Measurements from ENCODE around the gene KLHL8. TPM values are rescaled to one million over a fixed set of nuclear protein-coding genes. Genes with fewer than 3 reads are reported as not detected.

Gene KLHL8
- total and polyA plus RNA-seq, 5 experiments from 2014 or later: 10.3 to 14.7 (median 13.7) TPM

- no peaks in the 10 kb centered on the region for H3K27me3 Mint-ChIP-seq
- POLR2A ChIA-PET: no interaction called here
These were observed 26.3 kb downstream of the KLHL8 start for GRCh38 chr4:87193958-87194675.

GRCh38 chr4:87192145-87192919, 28.1 kb downstream of the KLHL8 start:
- Mint-ChIP-seq H3K27ac (peak overlapping the region in 1 of 10 donors; percentile 11), H3K36me3 (peaks cover 0 to 15% (median 2%) of the 10 kb centered on the region in 3 donors)
- no peak for ATAC-seq

More at GRCh38 chr4:87193958-87194675, 26.3 kb downstream of the KLHL8 start:
- DNase-seq: no peak
- peaks cover 0 to 12% (median 2%) of the 10 kb centered on the region in 3 donors for H3K36me3 Mint-ChIP-seq
- no peak for ATAC-seq
- H3K4me1 Mint-ChIP-seq: peaks cover 3 to 29% (median 19%) of the 10 kb centered on the region in 4 donors
- H3K4me3 Mint-ChIP-seq: no peak overlapping the region
- H3K27ac Mint-ChIP-seq: no peak overlapping the region
- no peaks in the 10 kb centered on the region for H3K9me3 Mint-ChIP-seq

GRCh38 chr4:87188932-87189331, 31.5 kb downstream of the KLHL8 start:
- POLR2A ChIA-PET: no interaction called here
- Mint-ChIP-seq H3K27ac (no peak overlapping the region), H3K36me3 (peaks cover 0 to 11% (median 2%) of the 10 kb centered on the region in 3 donors), H3K9me3 (no peaks in the 10 kb centered on the region), H3K27me3 (no peaks in the 10 kb centered on the region), H3K4me1 (peaks cover 0 to 2% (median 0%) of the 10 kb centered on the region in 4 donors), H3K4me3 (no peak overlapping the region)
- ATAC-seq (no peak), DNase-seq (no peak)

More at GRCh38 chr4:87192145-87192919, 28.1 kb downstream of the KLHL8 start:
- H3K4me1 Mint-ChIP-seq: peaks cover 3 to 16% (median 9%) of the 10 kb centered on the region in 4 donors
- no peaks in the 10 kb centered on the region for H3K27me3 Mint-ChIP-seq
- POLR2A ChIA-PET: no interaction called here
- H3K4me3 Mint-ChIP-seq: no peak overlapping the region
- no peaks in the 10 kb centered on the region for H3K9me3 Mint-ChIP-seq
- no peak for DNase-seq

GRCh38 chr4:87188048-87188447, 32.4 kb downstream of the KLHL8 start:
- peaks cover 0 to 8% (median 3%) of the 10 kb centered on the region in 3 donors for H3K36me3 Mint-ChIP-seq
- no peak for ATAC-seq
- no peak for DNase-seq
- POLR2A ChIA-PET: no interaction called here
- no peaks in the 10 kb centered on the region for H3K9me3 Mint-ChIP-seq
- no peak overlapping the region for H3K4me3 Mint-ChIP-seq
- H3K27ac Mint-ChIP-seq: no peak overlapping the region
- no peaks in the 10 kb centered on the region for H3K27me3 Mint-ChIP-seq
- H3K4me1 Mint-ChIP-seq: peaks cover 0 to 2% (median 0%) of the 10 kb centered on the region in 4 donors

GRCh38 chr4:87185146-87185870, 35.1 kb downstream of the KLHL8 start:
- H3K4me1 Mint-ChIP-seq: peaks cover 0 to 2% (median 0%) of the 10 kb centered on the region in 4 donors
- peak overlapping the region in 1 of 10 donors; percentile 74 for H3K27ac Mint-ChIP-seq
- H3K4me3 Mint-ChIP-seq: no peak overlapping the region
- POLR2A ChIA-PET: no interaction called here
- no peaks in the 10 kb centered on the region for H3K27me3 Mint-ChIP-seq
- H3K9me3 Mint-ChIP-seq: no peaks in the 10 kb centered on the region
- no peak for DNase-seq
- H3K36me3 Mint-ChIP-seq: peaks cover 0 to 16% (median 2%) of the 10 kb centered on the region in 3 donors
- ATAC-seq: no peak

- no peaks in the 10 kb centered on the region for H3K27me3 Mint-ChIP-seq
- no peaks in the 10 kb centered on the region for H3K9me3 Mint-ChIP-seq
- no peak overlapping the region for H3K4me3 Mint-ChIP-seq
- POLR2A ChIA-PET: no interaction called here
- ATAC-seq: no peak
- H3K36me3 Mint-ChIP-seq: peaks cover 0 to 30% (median 2%) of the 10 kb centered on the region in 3 donors
- peaks cover 0 to 6% (median under 1%) of the 10 kb centered on the region in 4 donors for H3K4me1 Mint-ChIP-seq
- DNase-seq: no peak
- no peak overlapping the region for H3K27ac Mint-ChIP-seq
These were observed 39.7 kb downstream of the KLHL8 start for GRCh38 chr4:87180767-87181166.

GRCh38 chr4:87179751-87180150, 40.7 kb downstream of the KLHL8 start:
- Mint-ChIP-seq H3K36me3 (peaks cover 0 to 37% (median 5%) of the 10 kb centered on the region in 3 donors), H3K4me1 (peaks cover 0 to 6% (median under 1%) of the 10 kb centered on the region in 4 donors), H3K4me3 (no peak overlapping the region), H3K27me3 (no peaks in the 10 kb centered on the region), H3K27ac (no peak overlapping the region), H3K9me3 (no peaks in the 10 kb centered on the region)
- no peak for DNase-seq
- POLR2A ChIA-PET: no interaction called here
- no peak for ATAC-seq

GRCh38 chr4:87174672-87175071, 45.7 kb downstream of the KLHL8 start:
- H3K4me3 Mint-ChIP-seq: no peak overlapping the region
- DNase-seq (no peak), ATAC-seq (no peak)
- peaks cover 0 to 35% (median 6%) of the 10 kb centered on the region in 3 donors for H3K36me3 Mint-ChIP-seq
- no peaks in the 10 kb centered on the region for H3K27me3 Mint-ChIP-seq
- no peaks in the 10 kb centered on the region for H3K9me3 Mint-ChIP-seq
- H3K27ac Mint-ChIP-seq: peak overlapping the region in 1 of 10 donors; percentile 12
- POLR2A ChIA-PET: no interaction called here
- peaks cover 0 to 2% (median 0%) of the 10 kb centered on the region in 4 donors for H3K4me1 Mint-ChIP-seq

- Mint-ChIP-seq H3K27me3 (no peaks in the 10 kb centered on the region), H3K4me1 (no peaks in the 10 kb centered on the region), H3K4me3 (no peak overlapping the region), H3K9me3 (no peaks in the 10 kb centered on the region), H3K36me3 (peaks cover 0 to 29% (median 14%) of the 10 kb centered on the region in 3 donors), H3K27ac (no peak overlapping the region)
- no peak for ATAC-seq
- POLR2A ChIA-PET: no interaction called here
- no peak for DNase-seq
These were observed 48.5 kb downstream of the KLHL8 start for GRCh38 chr4:87171944-87172343.

- no peak for DNase-seq
- no peak overlapping the region for H3K4me3 Mint-ChIP-seq
- H3K36me3 Mint-ChIP-seq: peaks cover 0 to 46% (median 13%) of the 10 kb centered on the region in 3 donors
- H3K9me3 Mint-ChIP-seq: no peaks in the 10 kb centered on the region
- H3K4me1 Mint-ChIP-seq: no peaks in the 10 kb centered on the region
- POLR2A ChIA-PET: no interaction called here
- peak overlapping the region in 1 of 10 donors; percentile 29 for H3K27ac Mint-ChIP-seq
- H3K27me3 Mint-ChIP-seq: no peaks in the 10 kb centered on the region
- ATAC-seq: no peak
These were observed 54.0 kb downstream of the KLHL8 start for GRCh38 chr4:87166296-87166854.

- Mint-ChIP-seq H3K27ac (no peak overlapping the region), H3K4me3 (no peak overlapping the region), H3K27me3 (no peaks in the 10 kb centered on the region), H3K4me1 (no peaks in the 10 kb centered on the region), H3K9me3 (no peaks in the 10 kb centered on the region), H3K36me3 (peaks cover 0 to 51% (median 13%) of the 10 kb centered on the region in 3 donors)
- ATAC-seq (no peak), DNase-seq (no peak)
- POLR2A ChIA-PET: no interaction called here
These were observed 54.5 kb downstream of the KLHL8 start for GRCh38 chr4:87165892-87166291.

GRCh38 chr4:87153078-87153870, 67.1 kb downstream of the KLHL8 start:
- POLR2A ChIA-PET: no interaction called here
- H3K27me3 Mint-ChIP-seq: no peaks in the 10 kb centered on the region
- H3K9me3 Mint-ChIP-seq: no peaks in the 10 kb centered on the region
- DNase-seq (no peak), ATAC-seq (no peak)
- H3K4me3 Mint-ChIP-seq: no peak overlapping the region
- peak overlapping the region in 1 of 10 donors; percentile 51 for H3K27ac Mint-ChIP-seq
- H3K36me3 Mint-ChIP-seq: no peaks in the 10 kb centered on the region
- peaks cover 0 to 6% (median under 1%) of the 10 kb centered on the region in 4 donors for H3K4me1 Mint-ChIP-seq
